ENCODE results near the gene PSMD10. TPM values are rescaled to one million over a fixed set of nuclear protein-coding genes. Genes with fewer than 3 reads are reported as not detected.

PSMD10 gene
- total RNA-seq, 1 experiment from 2014 or later = 88.6 TPM

DNA sequence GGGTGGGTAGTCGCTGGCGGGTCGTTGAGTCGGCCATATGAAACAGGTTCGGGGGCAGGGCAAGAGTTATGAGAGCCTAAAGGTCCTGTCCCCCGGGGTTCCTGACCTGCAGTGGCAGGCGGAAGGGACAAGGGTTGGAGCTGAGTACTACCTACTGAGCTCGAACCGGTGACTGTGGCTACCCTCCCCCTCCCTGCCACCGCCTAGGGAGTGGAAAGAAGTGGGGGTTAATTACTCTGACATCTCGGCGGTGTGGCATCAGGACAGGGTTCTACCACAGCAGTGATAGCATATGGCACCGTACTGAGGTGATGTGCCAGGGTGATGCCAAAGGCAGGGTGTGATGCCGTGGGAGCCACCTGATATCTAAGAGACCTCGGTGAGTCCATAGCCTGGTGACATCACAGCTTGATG lies 543 bp upstream of the PSMD10 start:
- intact Hi-C loops (cut with micrococcal nuclease; ENCODE audit: unreplicated experiment) (no loop called here), in situ Hi-C loops (cut with HindIII; ENCODE audit: low pct_unique_long_range_greater_than_20kb, low sequenced_read_pairs) (no loop called here)
- no peaks in the 10 kb centered on the region for H3K27me3 ChIP-seq (ENCODE audit: control insufficient read depth, insufficient read depth, low read length)
- DNase-seq (ENCODE audit: low read depth, low spot score) = no peak
- peak overlapping the region; percentile 75 for H3K27ac ChIP-seq (ENCODE audit: low read length)
- H3K9me3 ChIP-seq (ENCODE audit: control insufficient read depth, insufficient read depth, low read depth, low read length) = no peaks in the 10 kb centered on the region
- CTCF ChIA-PET = interaction anchor here (0.6 kb wide), 1 partner anchor 12 kb away, joined by 3 read pairs; no protein-coding TSS in a partner anchor
- TF ChIP-seq, protein P1, sequence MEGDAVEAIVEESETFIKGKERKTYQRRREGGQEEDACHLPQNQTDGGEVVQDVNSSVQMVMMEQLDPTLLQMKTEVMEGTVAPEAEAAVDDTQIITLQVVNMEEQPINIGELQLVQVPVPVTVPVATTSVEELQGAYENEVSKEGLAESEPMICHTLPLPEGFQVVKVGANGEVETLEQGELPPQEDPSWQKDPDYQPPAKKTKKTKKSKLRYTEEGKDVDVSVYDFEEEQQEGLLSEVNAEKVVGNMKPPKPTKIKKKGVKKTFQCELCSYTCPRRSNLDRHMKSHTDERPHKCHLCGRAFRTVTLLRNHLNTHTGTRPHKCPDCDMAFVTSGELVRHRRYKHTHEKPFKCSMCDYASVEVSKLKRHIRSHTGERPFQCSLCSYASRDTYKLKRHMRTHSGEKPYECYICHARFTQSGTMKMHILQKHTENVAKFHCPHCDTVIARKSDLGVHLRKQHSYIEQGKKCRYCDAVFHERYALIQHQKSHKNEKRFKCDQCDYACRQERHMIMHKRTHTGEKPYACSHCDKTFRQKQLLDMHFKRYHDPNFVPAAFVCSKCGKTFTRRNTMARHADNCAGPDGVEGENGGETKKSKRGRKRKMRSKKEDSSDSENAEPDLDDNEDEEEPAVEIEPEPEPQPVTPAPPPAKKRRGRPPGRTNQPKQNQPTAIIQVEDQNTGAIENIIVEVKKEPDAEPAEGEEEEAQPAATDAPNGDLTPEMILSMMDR (IDR thresholded peaks at IDR 0.05) = no peak
- TF ChIP-seq SIN3A (IDR thresholded peaks at IDR 0.05; ENCODE audit: borderline replicate concordance, insufficient read depth, low read depth, low read length) (0 out of 2 replicates have a peak, but pooled peaks have one; percentile 3), TCF7L2 (IDR thresholded peaks at IDR 0.05; ENCODE audit: low read depth, low read length) (no peak)
- peaks cover 7% of the 10 kb centered on the region for H3K36me3 ChIP-seq (ENCODE audit: control insufficient read depth, insufficient read depth, low read length)
- H3K4me1 ChIP-seq (ENCODE audit: control insufficient read depth, insufficient read depth, low read length) = peaks cover 9% of the 10 kb centered on the region; the same call in 1 of the 2 replicates
- POLR2A ChIA-PET = no interaction called here
- ATAC-seq = peak; percentile 73
- BruUV-seq (replicated peaks) = TSS peak; percentile 87
- H3K4me3 ChIP-seq (ENCODE audit: low read depth in 2 of 2, low read length in 2 of 2) = peak overlapping the region; percentile 93 to 99

DNA sequence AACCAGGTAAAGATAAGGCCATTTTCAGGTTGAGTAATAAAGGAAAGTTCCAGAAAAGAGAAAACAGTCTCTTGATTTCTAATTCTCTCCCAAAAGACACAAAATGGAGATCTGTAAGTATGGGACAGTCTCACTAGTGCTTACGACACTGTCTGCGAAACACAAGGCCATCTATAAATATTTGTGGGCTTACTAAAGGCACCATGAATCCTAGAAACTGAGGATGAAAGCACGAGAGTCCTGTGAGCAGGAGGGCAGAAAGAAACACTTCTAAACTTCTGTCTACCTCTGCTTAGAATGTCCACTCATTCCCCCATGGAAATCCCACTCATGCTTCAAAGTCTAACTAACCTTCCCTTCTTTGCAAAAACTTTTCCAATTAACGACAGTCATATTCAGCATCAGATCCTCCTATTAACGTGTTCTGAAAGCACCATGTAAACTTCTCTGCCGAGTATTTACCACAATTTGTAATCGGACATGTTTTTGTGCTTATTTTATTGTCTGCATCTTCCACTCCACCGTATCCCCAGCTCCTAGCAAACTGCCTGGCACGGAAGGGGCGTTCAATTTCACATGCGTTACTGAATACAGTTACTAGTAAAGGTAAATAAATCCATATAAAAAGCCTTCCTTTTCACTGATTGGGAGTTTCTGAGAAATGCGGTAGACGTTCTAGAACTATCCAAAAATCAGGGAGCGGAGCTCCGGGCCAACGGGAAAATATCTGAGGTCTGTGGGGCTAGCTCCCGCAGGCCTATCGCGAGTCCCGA lies 665 bp downstream of the PSMD10 start:
- Histone ChIP-seq H3K9me3 (ENCODE audit: control insufficient read depth, insufficient read depth, low read depth, low read length) (no peaks in the 10 kb centered on the region), H3K27ac (ENCODE audit: low read length) (peak overlapping the region; percentile 99), H3K36me3 (ENCODE audit: control insufficient read depth, insufficient read depth, low read length) (peaks cover 15% of the 10 kb centered on the region), H3K4me1 (ENCODE audit: control insufficient read depth, insufficient read depth, low read length) (peaks cover 9% of the 10 kb centered on the region; the same call in 1 of the 2 replicates), H3K4me3 (ENCODE audit: low read depth in 2 of 2, low read length in 2 of 2) (peak overlapping the region; percentile 93 to 99), H3K27me3 (ENCODE audit: control insufficient read depth, insufficient read depth, low read length) (no peaks in the 10 kb centered on the region)
- no peak for ATAC-seq
- in situ Hi-C loops (cut with HindIII; ENCODE audit: low pct_unique_long_range_greater_than_20kb, low sequenced_read_pairs) = no loop called here
- TF ChIP-seq, protein P2, sequence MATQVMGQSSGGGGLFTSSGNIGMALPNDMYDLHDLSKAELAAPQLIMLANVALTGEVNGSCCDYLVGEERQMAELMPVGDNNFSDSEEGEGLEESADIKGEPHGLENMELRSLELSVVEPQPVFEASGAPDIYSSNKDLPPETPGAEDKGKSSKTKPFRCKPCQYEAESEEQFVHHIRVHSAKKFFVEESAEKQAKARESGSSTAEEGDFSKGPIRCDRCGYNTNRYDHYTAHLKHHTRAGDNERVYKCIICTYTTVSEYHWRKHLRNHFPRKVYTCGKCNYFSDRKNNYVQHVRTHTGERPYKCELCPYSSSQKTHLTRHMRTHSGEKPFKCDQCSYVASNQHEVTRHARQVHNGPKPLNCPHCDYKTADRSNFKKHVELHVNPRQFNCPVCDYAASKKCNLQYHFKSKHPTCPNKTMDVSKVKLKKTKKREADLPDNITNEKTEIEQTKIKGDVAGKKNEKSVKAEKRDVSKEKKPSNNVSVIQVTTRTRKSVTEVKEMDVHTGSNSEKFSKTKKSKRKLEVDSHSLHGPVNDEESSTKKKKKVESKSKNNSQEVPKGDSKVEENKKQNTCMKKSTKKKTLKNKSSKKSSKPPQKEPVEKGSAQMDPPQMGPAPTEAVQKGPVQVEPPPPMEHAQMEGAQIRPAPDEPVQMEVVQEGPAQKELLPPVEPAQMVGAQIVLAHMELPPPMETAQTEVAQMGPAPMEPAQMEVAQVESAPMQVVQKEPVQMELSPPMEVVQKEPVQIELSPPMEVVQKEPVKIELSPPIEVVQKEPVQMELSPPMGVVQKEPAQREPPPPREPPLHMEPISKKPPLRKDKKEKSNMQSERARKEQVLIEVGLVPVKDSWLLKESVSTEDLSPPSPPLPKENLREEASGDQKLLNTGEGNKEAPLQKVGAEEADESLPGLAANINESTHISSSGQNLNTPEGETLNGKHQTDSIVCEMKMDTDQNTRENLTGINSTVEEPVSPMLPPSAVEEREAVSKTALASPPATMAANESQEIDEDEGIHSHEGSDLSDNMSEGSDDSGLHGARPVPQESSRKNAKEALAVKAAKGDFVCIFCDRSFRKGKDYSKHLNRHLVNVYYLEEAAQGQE (IDR thresholded peaks at IDR 0.05; ENCODE audit: insufficient read depth in 1 of 2, low read depth in 2 of 2, low read length in 1 of 2) = no peak
- TF ChIP-seq, protein P1 (IDR thresholded peaks at IDR 0.05) = no peak
- no peak for TF ChIP-seq SIN3A (IDR thresholded peaks at IDR 0.05; ENCODE audit: borderline replicate concordance, insufficient read depth, low read depth, low read length)
- no peak for TF ChIP-seq POLR2AphosphoS5 (IDR thresholded peaks at IDR 0.05; ENCODE audit: low read depth, low read length)
- no peak for TF ChIP-seq TCF7L2 (IDR thresholded peaks at IDR 0.05; ENCODE audit: low read depth, low read length)
- CTCF ChIA-PET = no interaction called here
- intact Hi-C loops (cut with micrococcal nuclease; ENCODE audit: unreplicated experiment) = no loop called here
- POLR2A ChIA-PET = no interaction called here
- DNase-seq (ENCODE audit: low read depth, low spot score) = no peak
- BruUV-seq (replicated peaks) = TSS peak; percentile 90
